ENCODE data around the gene FRMPD4.
A peak's percentile ranks its signal among the peaks of the same experiment; 100 is the strongest.
"Not testable (repeated sequence)": the region's sequence is repeated elsewhere in the genome, so short reads cannot be mapped to it uniquely, and the experiment has no call there.

Gene FRMPD4

DNA sequence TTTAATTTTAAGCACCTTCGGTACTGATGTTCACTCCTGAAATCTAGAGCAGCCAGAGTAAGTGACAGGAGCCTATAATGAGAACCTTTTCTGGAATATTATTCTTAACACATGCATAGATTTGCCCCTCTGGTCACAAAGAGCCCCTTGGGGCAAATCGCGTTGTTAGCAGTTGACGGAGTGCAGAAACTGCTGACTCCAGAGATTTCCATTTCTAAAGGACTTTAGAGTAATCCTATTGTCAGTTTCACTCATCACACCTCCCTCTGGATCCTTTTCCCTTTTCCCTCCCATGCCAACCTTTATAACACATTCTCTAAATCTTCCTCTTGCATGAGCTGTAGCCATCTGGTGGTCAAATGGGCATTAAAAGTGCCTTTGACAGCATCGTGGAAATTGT is 388.0 kb downstream of the FRMPD4 start:
- no peak for DNase-seq (ENCODE audit: low spot score)

- DNase-seq (ENCODE audit: low spot score) = not testable (repeated sequence)
These were observed 399.8 kb downstream of the FRMPD4 start for GRCh38 chrX:12538096-12538495.

GRCh38 chrX:12542251-12542650 is 404.0 kb downstream of the FRMPD4 start:
- not testable (repeated sequence) for DNase-seq (ENCODE audit: low spot score)

- no peak for DNase-seq (ENCODE audit: low spot score)
These were observed 410.1 kb downstream of the FRMPD4 start for GRCh38 chrX:12548341-12548740.

GRCh38 chrX:12548746-12549145 is 410.5 kb downstream of the FRMPD4 start:
- no peak for DNase-seq (ENCODE audit: low spot score)

DNA sequence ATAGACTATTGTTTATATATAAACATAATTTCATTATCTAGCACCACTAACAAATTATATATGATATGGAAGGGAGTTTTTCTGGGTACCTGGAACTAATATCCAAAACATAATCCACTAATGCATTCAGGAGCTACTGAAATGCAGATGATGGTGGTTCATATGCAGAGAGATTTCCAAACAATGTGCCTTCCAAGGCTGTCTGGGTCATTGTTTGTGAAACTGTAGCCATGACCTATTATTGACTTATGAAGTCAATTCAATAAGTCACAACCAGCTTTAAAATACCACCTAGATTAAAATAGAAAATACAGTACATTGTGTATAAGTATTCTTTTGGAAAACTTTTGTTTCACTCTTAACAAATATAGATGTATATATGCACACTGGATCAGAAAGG is 415.9 kb downstream of the FRMPD4 start:
- no peak for DNase-seq (ENCODE audit: low spot score)

- no peak for DNase-seq (ENCODE audit: low spot score)
These were observed 424.8 kb downstream of the FRMPD4 start for GRCh38 chrX:12563121-12563520.

DNA sequence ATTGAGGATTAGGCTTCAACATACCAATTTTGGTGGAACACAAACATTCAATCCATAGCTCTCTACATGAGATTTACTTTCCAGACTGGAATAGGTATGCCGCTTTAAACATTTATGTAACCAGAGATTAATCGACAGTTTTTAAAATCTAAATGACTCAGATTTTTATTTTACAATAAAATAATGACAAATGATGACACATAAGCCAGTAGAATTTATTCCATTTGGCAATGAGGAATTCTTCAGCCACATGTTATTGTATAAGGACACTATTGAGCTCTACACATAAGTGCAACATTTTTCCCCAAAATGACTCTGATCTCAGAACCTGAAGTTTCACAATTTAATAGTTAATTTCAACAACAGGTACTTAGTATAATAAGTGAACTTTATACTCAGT is 425.9 kb downstream of the FRMPD4 start:
- DNase-seq (ENCODE audit: low spot score) = no peak

- no peak for DNase-seq (ENCODE audit: low spot score)
These were observed 429.6 kb downstream of the FRMPD4 start for GRCh38 chrX:12567857-12568256.

DNA sequence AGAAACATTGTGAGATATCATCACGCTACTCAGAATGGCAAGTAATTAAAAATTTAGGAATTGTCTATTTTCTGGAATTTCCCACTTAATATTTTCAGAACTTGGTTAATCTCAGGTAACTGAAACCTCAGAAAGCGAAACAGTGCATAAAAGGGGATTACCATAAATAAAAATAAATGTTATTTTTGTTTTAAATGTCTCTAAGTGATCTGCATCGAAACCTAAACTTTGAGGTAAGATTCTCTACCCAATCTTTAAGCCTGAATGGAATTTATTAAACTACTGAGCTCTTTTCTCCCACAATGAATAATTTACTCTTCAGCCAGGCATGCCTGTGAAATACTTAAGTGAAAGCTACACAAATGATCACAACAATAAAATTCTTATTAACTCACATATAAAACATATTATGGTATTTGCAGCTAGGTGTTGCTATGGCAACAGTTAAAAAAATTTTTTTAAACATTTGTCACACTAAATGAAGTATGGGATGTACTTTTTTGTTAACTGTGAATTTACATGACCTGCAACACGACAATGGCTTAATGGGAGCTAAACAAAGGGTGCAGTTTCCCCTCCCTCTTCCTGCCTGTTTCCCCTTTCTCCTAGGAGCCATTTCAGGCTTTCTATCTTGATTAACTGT is 432.7 kb downstream of the FRMPD4 start:
- DNase-seq (ENCODE audit: low spot score) = no peak

GRCh38 chrX:12579311-12579710 is 441.0 kb downstream of the FRMPD4 start:
- DNase-seq (ENCODE audit: low spot score) = no peak

DNA sequence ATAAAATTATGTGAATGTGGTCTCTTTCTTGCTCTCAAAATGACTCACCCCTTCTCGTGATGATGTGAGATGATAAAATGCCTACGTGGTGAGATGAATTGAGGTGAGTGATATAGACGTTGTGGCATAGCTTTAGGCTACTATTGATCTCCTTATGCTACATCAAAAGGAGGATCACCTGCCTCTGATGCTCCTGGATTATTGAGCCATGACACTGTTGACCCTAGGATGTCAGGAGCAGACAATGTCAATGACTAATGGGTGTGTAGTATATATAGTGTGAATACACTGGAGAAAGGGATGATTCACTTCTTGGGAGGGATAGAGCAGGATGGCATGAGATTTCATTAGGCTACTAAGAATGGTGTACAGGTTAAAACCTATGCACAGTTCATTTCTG is 442.3 kb downstream of the FRMPD4 start:
- DNase-seq (ENCODE audit: low spot score) = no peak

- DNase-seq (ENCODE audit: low spot score) = no peak
These were observed 443.3 kb downstream of the FRMPD4 start for GRCh38 chrX:12581546-12581945.

DNA sequence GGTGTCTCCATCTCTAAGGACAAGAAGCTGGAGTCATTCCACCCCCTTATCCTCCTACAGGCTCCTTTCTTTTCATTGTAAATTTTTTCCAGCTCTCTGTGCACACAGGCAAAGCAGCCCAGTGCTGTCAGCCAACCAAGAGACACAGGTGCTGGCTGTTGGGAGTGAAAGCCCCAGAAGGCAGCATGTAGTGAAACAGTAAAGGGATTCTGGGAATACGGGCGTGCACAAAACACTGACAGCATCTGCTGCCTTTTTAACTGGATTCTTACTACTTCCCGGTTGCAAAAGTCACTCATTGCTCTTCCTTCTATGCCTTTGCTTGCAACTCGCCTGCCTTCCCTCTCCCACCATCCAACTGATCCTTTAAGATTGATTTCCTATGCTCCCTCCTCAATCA is 444.4 kb downstream of the FRMPD4 start:
- DNase-seq (ENCODE audit: low spot score) = peak; percentile 22

DNA sequence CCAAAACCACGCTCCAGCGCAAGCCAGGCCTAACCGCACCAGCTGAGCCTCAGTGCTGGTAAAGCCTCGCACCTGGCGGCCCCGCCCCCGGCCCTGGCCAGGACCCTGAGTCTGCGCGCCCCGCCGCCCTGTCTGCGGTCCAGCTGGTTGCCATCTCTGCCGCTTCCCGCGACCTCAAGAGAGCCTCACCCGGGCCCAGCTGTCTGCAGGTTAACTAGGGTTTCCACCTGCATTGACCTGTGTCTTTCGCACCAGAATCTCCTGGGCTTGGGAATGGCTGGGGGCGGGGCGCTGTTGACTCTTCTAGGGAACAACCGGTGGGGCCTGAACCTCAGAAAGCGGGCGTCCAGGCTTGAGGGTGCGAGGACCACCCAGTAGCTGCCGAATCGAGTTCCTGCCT is 445.3 kb downstream of the FRMPD4 start:
- DNase-seq (ENCODE audit: low spot score) = no peak

GRCh38 chrX:12595720-12596119 is 457.4 kb downstream of the FRMPD4 start:
- DNase-seq (ENCODE audit: low spot score) = no peak

DNA sequence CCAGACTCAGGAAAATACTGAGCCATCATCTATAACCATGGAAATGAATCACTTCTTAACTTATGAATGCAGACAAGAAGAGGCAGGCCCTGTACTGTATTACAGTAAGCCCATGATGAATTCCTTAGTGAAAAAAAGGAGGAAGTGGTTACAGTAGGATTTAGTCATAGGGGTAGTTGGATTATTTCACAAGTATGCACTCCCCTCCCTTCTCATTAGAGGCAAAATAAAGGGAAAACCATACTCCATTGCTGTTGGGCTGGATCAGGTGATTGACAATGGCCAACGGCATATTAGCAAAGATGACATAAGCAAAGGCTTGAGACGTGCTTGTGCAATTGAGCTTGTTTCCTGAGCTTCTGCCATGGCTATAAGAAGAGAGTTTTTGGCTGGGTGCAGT is 471.8 kb downstream of the FRMPD4 start:
- no peak for DNase-seq (ENCODE audit: low spot score)

- DNase-seq (ENCODE audit: low spot score) = no peak
These were observed 473.2 kb downstream of the FRMPD4 start for GRCh38 chrX:12611471-12611870.

GRCh38 chrX:12614266-12614665 is 476.0 kb downstream of the FRMPD4 start:
- DNase-seq (ENCODE audit: low spot score) = no peak

GRCh38 chrX:12615061-12615460 is 476.8 kb downstream of the FRMPD4 start:
- no peak for DNase-seq (ENCODE audit: low spot score)

DNA sequence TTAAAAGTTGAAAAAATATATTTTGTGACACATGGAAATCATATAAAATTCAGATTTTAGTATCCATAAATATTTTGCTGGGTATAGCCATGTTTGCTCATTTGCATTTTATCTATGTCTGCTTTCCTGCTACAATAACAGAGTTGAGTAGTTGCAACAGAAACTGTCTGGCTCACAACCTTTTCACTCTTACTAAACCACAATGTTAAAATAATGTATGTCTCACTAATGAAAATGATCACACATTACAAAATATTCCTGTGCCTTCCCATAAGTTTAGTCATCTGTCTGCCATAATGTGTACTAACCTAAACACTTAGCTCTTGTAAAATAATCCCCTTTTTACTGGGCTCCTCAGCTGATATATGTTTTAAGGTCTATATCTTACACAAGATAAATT is 479.0 kb downstream of the FRMPD4 start:
- no peak for DNase-seq (ENCODE audit: low spot score)

DNA sequence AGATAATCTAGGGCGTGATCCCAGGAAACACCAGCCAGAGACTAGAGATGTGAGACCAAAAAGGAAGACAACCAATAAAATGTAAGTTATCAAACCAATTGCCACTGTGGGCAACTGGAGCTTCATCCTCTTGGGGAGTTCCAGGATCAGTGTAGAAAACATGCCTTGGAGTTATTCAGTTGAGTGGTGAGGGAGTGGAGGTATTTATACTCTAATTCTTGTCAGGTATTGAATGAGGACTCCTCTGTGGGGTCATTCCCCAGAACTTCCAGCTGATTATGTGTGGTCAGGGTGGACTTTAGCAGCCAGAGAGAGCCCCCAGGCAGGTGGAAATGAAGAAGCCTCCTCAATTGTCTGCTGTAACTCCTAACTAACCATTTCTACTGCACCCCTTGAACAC is 509.0 kb downstream of the FRMPD4 start:
- DNase-seq (ENCODE audit: low spot score) = no peak

DNA sequence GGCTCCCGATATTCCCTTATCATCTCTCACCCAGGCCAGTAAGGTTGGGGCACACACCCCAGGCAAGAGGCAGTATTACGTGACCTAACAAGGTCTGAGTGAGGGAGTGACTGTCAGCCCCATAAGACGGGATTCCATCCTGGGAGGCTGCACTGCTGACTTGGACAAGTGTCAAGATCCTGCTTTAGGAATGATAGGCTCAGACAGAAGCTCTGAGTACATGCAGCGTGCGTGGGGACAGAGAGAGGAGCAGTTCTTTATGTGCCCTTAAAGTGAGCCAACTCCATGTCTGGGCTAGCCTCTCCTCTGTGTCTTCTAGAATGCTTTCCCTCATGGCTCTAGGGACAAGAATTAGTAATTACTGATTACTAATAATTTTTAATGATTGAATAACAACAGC is 510.7 kb downstream of the FRMPD4 start:
- DNase-seq (ENCODE audit: low spot score) = no peak

DNA sequence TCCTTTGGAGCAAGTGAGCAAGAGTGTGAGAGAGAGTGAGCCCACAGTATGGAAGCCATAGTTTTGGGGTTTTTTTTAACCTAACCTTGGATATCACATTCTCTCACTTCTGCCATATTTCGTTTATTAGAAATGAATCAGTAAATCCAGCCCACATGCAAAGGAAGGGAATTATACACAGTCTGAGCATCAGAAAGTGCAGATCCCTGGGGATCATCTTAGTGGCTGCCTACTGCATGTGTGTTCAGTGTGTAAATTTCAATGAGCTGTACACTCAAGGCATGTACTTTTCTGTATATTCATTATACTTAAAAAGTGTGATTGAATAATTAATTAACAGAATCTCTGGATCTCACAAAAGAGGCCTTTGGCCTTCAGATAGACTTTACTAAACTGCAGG is 519.2 kb downstream of the FRMPD4 start:
- DNase-seq (ENCODE audit: low spot score) = no peak

DNA sequence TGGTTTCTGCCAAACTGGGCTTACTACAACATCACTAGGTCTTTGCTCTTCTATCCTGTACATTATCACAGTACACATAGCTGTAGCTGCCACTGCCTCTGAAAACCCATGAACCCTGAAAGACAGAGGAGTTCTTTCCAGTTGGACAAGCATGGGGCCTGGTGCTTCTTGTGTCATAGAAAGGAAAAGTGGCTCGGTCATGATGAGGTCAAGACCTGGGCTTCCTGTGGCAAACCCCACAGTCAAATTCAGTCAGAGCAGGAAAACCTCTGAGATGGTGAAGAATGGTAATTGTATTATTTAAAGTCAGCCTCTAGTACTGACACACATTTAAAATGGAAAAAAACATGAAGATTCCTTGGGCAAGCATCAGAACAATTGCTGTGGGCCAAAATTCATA is 519.6 kb downstream of the FRMPD4 start:
- no peak for DNase-seq (ENCODE audit: low spot score)

Measured in Ammon's horn (tissue), 1 donor.